ENCODE measurements around the gene CYP27C1.
"Not testable (repeated sequence)": the region's sequence is repeated elsewhere in the genome, so short reads cannot be mapped to it uniquely, and the experiment has no call there.

Gene CYP27C1

GRCh38 chr2:127229555-127229954 lies 9.5 kb upstream of the CYP27C1 start:
- TF ChIP-seq ZNF274 (IDR thresholded peaks at IDR 0.05; ENCODE audit: low read depth, low read length): no peak
- H3K4me3 ChIP-seq (ENCODE audit: low read length): no peak overlapping the region

GRCh38 chr2:127228102-127228501 lies 8.0 kb upstream of the CYP27C1 start:
- TF ChIP-seq ZNF274 (IDR thresholded peaks at IDR 0.05; ENCODE audit: low read depth, low read length): no peak

GRCh38 chr2:127227264-127227660 lies 7.2 kb upstream of the CYP27C1 start:
- not testable (repeated sequence) for H3K4me3 ChIP-seq (ENCODE audit: low read length)

More at GRCh38 chr2:127228102-127228501, 8.0 kb upstream of the CYP27C1 start:
- H3K4me3 ChIP-seq (ENCODE audit: low read length): no peak overlapping the region

GRCh38 chr2:127226520-127227263 lies 6.6 kb upstream of the CYP27C1 start:
- no peak for TF ChIP-seq ZNF274 (IDR thresholded peaks at IDR 0.05; ENCODE audit: low read depth, low read length)
- no peak overlapping the region for H3K4me3 ChIP-seq (ENCODE audit: low read length)

GRCh38 chr2:127226132-127226519 lies 6.0 kb upstream of the CYP27C1 start:
- TF ChIP-seq ZNF274 (IDR thresholded peaks at IDR 0.05; ENCODE audit: low read depth, low read length): no peak
- no peak overlapping the region for H3K4me3 ChIP-seq (ENCODE audit: low read length)

- H3K4me3 ChIP-seq (ENCODE audit: low read length): no peak overlapping the region
- no peak for TF ChIP-seq ZNF274 (IDR thresholded peaks at IDR 0.05; ENCODE audit: low read depth, low read length)
Observed at GRCh38 chr2:127225186-127225960, 5.3 kb upstream of the CYP27C1 start.

- not testable (repeated sequence) for H3K4me3 ChIP-seq (ENCODE audit: low read length)
Observed at GRCh38 chr2:127224135-127224534, 4.0 kb upstream of the CYP27C1 start.

- no peak for TF ChIP-seq ZNF274 (IDR thresholded peaks at IDR 0.05; ENCODE audit: low read depth, low read length)
- no peak overlapping the region for H3K4me3 ChIP-seq (ENCODE audit: low read length)
Observed at GRCh38 chr2:127220768-127221527, 849 bp upstream of the CYP27C1 start.

GRCh38 chr2:127219171-127220070 lies 678 bp downstream of the CYP27C1 start:
- no peak for TF ChIP-seq ZNF274 (IDR thresholded peaks at IDR 0.05; ENCODE audit: low read depth, low read length)
- peak overlapping the region; percentile 50; the same call in 1 of the 2 replicates for H3K4me3 ChIP-seq (ENCODE audit: low read length)

- TF ChIP-seq ZNF274 (IDR thresholded peaks at IDR 0.05; ENCODE audit: low read depth, low read length): no peak
Observed at GRCh38 chr2:127218812-127219170, 1.3 kb downstream of the CYP27C1 start.

GRCh38 chr2:127217470-127218325 lies 2.4 kb downstream of the CYP27C1 start:
- TF ChIP-seq ZNF274 (IDR thresholded peaks at IDR 0.05; ENCODE audit: low read depth, low read length): no peak
- H3K4me3 ChIP-seq (ENCODE audit: low read length): no peak overlapping the region

More at GRCh38 chr2:127218812-127219170, 1.3 kb downstream of the CYP27C1 start:
- no peak overlapping the region; the same call in 1 of the 2 replicates for H3K4me3 ChIP-seq (ENCODE audit: low read length)

- no peak overlapping the region for H3K4me3 ChIP-seq (ENCODE audit: low read length)
- TF ChIP-seq ZNF274 (IDR thresholded peaks at IDR 0.05; ENCODE audit: low read depth, low read length): no peak
Observed at GRCh38 chr2:127216593-127216992, 3.5 kb downstream of the CYP27C1 start.

- TF ChIP-seq ZNF274 (IDR thresholded peaks at IDR 0.05; ENCODE audit: low read depth, low read length): no peak
- no peak overlapping the region for H3K4me3 ChIP-seq (ENCODE audit: low read length)
Observed at GRCh38 chr2:127216095-127216494, 4.0 kb downstream of the CYP27C1 start.

- not testable (repeated sequence) for H3K4me3 ChIP-seq (ENCODE audit: low read length)
Observed at GRCh38 chr2:127214201-127214600, 5.9 kb downstream of the CYP27C1 start.
